Smooth muscle cell (in vitro differentiated cells): ENCODE measurements around the gene EXOC6B. TPM values are rescaled to one million over a fixed set of nuclear protein-coding genes. Genes with fewer than 3 reads are reported as not detected.

ENCODE experiments used
- DNase-seq: peaks from one replicate; lab custom pipeline; 2025; ENCODE audit not compliant: unreplicated experiment; lab: John Stamatoyannopoulos, UW
- H2AFZ ChIP-seq: fragments of 200-600 bp; sonication (generic); 2 replicates; pipeline ENCODE4 v1.6.0; 2016; ENCODE audit warnings: antibody characterized with exemption, low read depth, mild to moderate bottlenecking
- H3F3A ChIP-seq: fragments of 200-600 bp; sonication (generic); 2 replicates; pipeline ENCODE4 v1.6.0; 2017; ENCODE audit warnings: antibody characterized with exemption, low read depth
- H3K27ac ChIP-seq: fragments of 200-600 bp; sonication (generic); 2 replicates; pipeline ENCODE4 v1.5.1; 2016; ENCODE audit warnings: low read depth, mild to moderate bottlenecking
- H3K27me3 ChIP-seq: fragments of 200-600 bp; sonication (generic); 2 replicates; pipeline ENCODE4 v1.6.1; 2016; ENCODE audit warnings: low read depth, mild to moderate bottlenecking
- H3K36me3 ChIP-seq: fragments of 200-600 bp; sonication (generic); 2 replicates; pipeline ENCODE4 v1.5.1; 2016; ENCODE audit warnings: low read depth
- H3K4me1 ChIP-seq: fragments of 200-600 bp; sonication (generic); 2 replicates; pipeline ENCODE4 v1.5.1; 2016; ENCODE audit warnings: low read depth
- H3K4me2 ChIP-seq: fragments of 200-600 bp; sonication (generic); 2 replicates; pipeline ENCODE4 v1.6.0; 2016; ENCODE audit warnings: mild to moderate bottlenecking
- H3K4me3 ChIP-seq: fragments of 200-600 bp; sonication (generic); 2 replicates; pipeline ENCODE4 v1.5.1; 2016; ENCODE audit warnings: mild to moderate bottlenecking
- H3K79me2 ChIP-seq: fragments of 200-600 bp; sonication (generic); 2 replicates; pipeline ENCODE4 v1.6.0; 2016; ENCODE audit warnings: low read depth, mild to moderate bottlenecking
- H3K9ac ChIP-seq: fragments of 200-600 bp; sonication (generic); 2 replicates; pipeline ENCODE4 v1.6.0; 2016; ENCODE audit warnings: low read depth
- H3K9me3 ChIP-seq: fragments of 200-600 bp; sonication (generic); replicated peaks from 2 replicates; pipeline ENCODE4 v1.5.1; 2016; ENCODE audit warnings: low read depth
- H4K20me1 ChIP-seq: fragments of 200-600 bp; sonication (generic); 2 replicates; pipeline ENCODE4 v1.6.0; 2016; ENCODE audit warnings: low read depth
- WGBS: methylation state at CpG from one replicate; pipeline ENCODE4 v1.1.7; 2016; ENCODE audit warnings: low lambda C conversion rate; 5-methylcytosine and 5-hydroxymethylcytosine counted together
- polyA plus RNA-seq: library from polyadenylated mRNA; unstranded; fragments of >200 nt; fragmentation: Nextera tagmentation; extraction: Ambion mirVana; gene quantifications from 2 replicates; pipeline ENCODE4 v1.2.1, GENCODE V29; 2016
- total RNA-seq: library from RNA; depleted of rRNA; stranded (reverse); fragments of >200 nt; gene quantifications from 2 replicates; pipeline ENCODE4 v1.2.3, GENCODE V29; 2014
- TF ChIP-seq, protein P1 (sequence below): fragments of 200-600 bp; sonication (generic); IDR thresholded peaks from 2 replicates; pipeline ENCODE4 v1.5.1; 2017; ENCODE audit warnings: borderline replicate concordance, mild to moderate bottlenecking, antibody characterized with exemption; ENCODE audit not compliant: insufficient read depth, poor library complexity, severe bottlenecking

The EXOC6B gene
- total and polyA plus RNA-seq, 2 experiments from 2014 or later, result 6.9 to 19.7 TPM

DNA sequence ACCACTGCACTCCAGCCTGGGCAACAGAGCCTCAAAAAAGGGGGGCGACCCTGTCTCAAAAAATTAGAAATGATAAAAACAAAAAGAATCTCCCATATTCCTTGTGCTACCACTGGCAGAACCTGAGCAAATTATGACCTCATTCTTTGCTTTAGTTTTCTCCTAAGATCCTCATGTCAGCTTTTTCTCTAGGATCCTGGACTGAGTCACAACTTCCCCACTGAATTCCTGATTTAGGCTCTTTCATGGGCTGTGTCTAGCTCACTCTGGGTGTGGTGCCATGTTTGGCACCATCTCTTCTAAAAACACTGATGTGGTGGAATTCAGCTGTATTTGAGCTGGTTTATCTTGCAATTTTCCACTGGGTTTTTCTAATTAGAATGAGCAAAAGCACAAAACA, 37.1 kb downstream of the EXOC6B start:
- no peak overlapping the region for H3K9ac ChIP-seq
- no peak for DNase-seq
- no peak overlapping the region for H3K4me2 ChIP-seq
- H2AFZ ChIP-seq, result no peak overlapping the region
- no peaks in the 10 kb centered on the region for H3K4me1 ChIP-seq
- no peak overlapping the region for H3K4me3 ChIP-seq
- 92% methylated on average over 1 of the region's 1 CpG for WGBS
- H3K36me3 ChIP-seq, result peaks cover 5% of the 10 kb centered on the region
- peaks cover 50% of the 10 kb centered on the region for H4K20me1 ChIP-seq
- H3K9me3 ChIP-seq, result no peaks in the 10 kb centered on the region
- no peaks in the 10 kb centered on the region for H3F3A ChIP-seq
- TF ChIP-seq, protein P1, sequence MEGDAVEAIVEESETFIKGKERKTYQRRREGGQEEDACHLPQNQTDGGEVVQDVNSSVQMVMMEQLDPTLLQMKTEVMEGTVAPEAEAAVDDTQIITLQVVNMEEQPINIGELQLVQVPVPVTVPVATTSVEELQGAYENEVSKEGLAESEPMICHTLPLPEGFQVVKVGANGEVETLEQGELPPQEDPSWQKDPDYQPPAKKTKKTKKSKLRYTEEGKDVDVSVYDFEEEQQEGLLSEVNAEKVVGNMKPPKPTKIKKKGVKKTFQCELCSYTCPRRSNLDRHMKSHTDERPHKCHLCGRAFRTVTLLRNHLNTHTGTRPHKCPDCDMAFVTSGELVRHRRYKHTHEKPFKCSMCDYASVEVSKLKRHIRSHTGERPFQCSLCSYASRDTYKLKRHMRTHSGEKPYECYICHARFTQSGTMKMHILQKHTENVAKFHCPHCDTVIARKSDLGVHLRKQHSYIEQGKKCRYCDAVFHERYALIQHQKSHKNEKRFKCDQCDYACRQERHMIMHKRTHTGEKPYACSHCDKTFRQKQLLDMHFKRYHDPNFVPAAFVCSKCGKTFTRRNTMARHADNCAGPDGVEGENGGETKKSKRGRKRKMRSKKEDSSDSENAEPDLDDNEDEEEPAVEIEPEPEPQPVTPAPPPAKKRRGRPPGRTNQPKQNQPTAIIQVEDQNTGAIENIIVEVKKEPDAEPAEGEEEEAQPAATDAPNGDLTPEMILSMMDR, result no peak
- H3K79me2 ChIP-seq, result peaks cover 9% of the 10 kb centered on the region
- no peaks in the 10 kb centered on the region for H3K27me3 ChIP-seq
- H3K27ac ChIP-seq, result no peak overlapping the region

DNA sequence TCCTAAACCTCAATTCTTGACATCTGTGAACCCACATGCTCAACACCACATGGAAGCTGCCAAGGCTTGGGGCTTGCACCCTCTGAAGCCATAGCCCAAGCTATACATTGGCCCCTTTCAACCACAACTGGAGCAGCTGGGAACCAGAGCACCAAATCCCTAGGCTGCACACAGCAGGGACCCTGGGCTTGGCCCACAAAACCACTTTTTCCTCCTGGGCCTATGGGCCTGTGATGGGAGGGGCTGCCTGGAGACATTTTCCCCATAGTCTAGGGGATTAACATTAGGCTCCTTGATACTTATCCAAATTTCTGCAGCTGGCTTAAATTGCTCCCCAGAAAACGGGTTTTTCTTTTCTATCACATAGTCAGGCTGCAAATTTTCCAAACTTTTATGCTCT, 40.3 kb downstream of the EXOC6B start:
- TF ChIP-seq, protein P1, result no peak
- no peak overlapping the region for H3K27ac ChIP-seq
- H3K79me2 ChIP-seq, result peaks cover 5% of the 10 kb centered on the region
- H3K4me3 ChIP-seq, result no peak overlapping the region
- DNase-seq, result no peak
- no peak overlapping the region for H2AFZ ChIP-seq
- peaks cover 42% of the 10 kb centered on the region for H4K20me1 ChIP-seq
- no peak overlapping the region for H3K4me2 ChIP-seq
- H3K4me1 ChIP-seq, result no peaks in the 10 kb centered on the region
- peaks cover 7% of the 10 kb centered on the region for H3K36me3 ChIP-seq
- 100% methylated on average over 1 of the region's 1 CpG for WGBS
- H3K9me3 ChIP-seq, result no peaks in the 10 kb centered on the region
- H3F3A ChIP-seq, result no peaks in the 10 kb centered on the region
- no peak overlapping the region for H3K9ac ChIP-seq
- no peaks in the 10 kb centered on the region for H3K27me3 ChIP-seq

DNA sequence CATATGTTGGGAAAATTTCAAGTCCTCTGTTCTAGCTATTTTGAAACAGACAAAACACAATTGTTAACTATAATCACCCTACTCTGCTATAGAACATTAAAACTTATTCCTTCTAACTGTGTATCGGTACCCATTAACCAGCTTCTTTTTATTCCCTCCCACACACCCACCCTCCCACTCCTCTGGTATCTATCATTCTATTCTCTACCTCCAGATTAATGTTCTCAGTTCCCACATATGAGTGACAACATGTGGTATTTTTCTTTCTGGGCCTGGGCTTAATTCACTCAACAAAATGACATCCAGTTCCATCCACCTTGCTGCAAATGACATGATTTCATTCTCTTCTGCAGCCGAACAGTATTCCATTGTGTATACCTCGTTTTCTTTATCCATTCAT, 43.3 kb downstream of the EXOC6B start:
- 99% methylated on average over 3 of the region's 3 CpGs for WGBS
- Histone ChIP-seq H4K20me1 (peaks cover 45% of the 10 kb centered on the region), H3K27ac (no peak overlapping the region), H3K27me3 (no peaks in the 10 kb centered on the region), H3K9ac (no peak overlapping the region), H2AFZ (no peak overlapping the region), H3K36me3 (peaks cover 7% of the 10 kb centered on the region), H3K79me2 (peaks cover 5% of the 10 kb centered on the region), H3K4me1 (no peaks in the 10 kb centered on the region), H3K9me3 (no peaks in the 10 kb centered on the region), H3K4me2 (no peak overlapping the region), H3F3A (no peaks in the 10 kb centered on the region), H3K4me3 (no peak overlapping the region)
- TF ChIP-seq, protein P1, result no peak
- DNase-seq, result no peak

DNA sequence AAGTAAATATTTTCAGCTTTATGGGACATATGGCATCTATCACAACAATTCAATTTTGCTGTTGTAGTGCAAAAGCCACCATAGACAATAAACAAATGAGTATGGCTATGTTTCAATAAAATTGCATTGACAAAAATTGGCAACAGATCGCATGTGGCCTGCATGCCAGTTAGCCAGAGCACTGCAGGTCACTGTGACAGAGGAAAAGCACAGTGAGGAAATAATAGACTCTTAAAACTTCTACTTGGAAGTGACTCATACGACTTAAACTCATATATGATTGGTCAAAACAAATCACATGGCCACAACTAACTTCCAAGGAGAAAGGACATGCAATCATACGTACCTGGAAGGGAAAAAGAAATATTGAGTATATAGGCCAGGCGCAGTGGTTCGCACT, 44.4 kb downstream of the EXOC6B start:
- Histone ChIP-seq H3K27ac (no peak overlapping the region), H4K20me1 (peaks cover 45% of the 10 kb centered on the region), H3F3A (no peaks in the 10 kb centered on the region), H3K9me3 (no peaks in the 10 kb centered on the region), H3K36me3 (peaks cover 7% of the 10 kb centered on the region), H3K4me2 (no peak overlapping the region), H3K4me3 (no peak overlapping the region), H3K27me3 (no peaks in the 10 kb centered on the region), H3K9ac (no peak overlapping the region), H2AFZ (no peak overlapping the region), H3K4me1 (no peaks in the 10 kb centered on the region), H3K79me2 (peaks cover under 1% of the 10 kb centered on the region)
- 87% methylated on average over 5 of the region's 5 CpGs for WGBS
- TF ChIP-seq, protein P1, result no peak
- DNase-seq, result no peak
